ENCODE results near the gene KIF19.
"Not testable (repeated sequence)": the region's sequence is repeated elsewhere in the genome, so short reads cannot be mapped to it uniquely, and the experiment has no call there.

KIF19 gene

GRCh38 chr17:74403512-74404137 lies 77.6 kb downstream of the KIF19 start:
- Mint-ChIP-seq H3K9me3 (no peaks in the 10 kb centered on the region), H3K4me1 (no peaks in the 10 kb centered on the region), H3K36me3 (no peaks in the 10 kb centered on the region), H3K27me3 (no peaks in the 10 kb centered on the region), H3K4me3 (no peak overlapping the region), H3K27ac (no peak overlapping the region)

- Mint-ChIP-seq H3K36me3 (no peaks in the 10 kb centered on the region), H3K4me1 (no peaks in the 10 kb centered on the region), H3K27me3 (no peaks in the 10 kb centered on the region), H3K9me3 (no peaks in the 10 kb centered on the region), H3K4me3 (no peak overlapping the region), H3K27ac (no peak overlapping the region)
Observed at GRCh38 chr17:74404218-74404617, 78.2 kb downstream of the KIF19 start.

GRCh38 chr17:74404789-74405188 lies 78.8 kb downstream of the KIF19 start:
- no peaks in the 10 kb centered on the region for H3K36me3 Mint-ChIP-seq
- no peaks in the 10 kb centered on the region for H3K27me3 Mint-ChIP-seq
- no peaks in the 10 kb centered on the region for H3K9me3 Mint-ChIP-seq
- no peak overlapping the region for H3K4me3 Mint-ChIP-seq
- no peak overlapping the region for H3K27ac Mint-ChIP-seq
- no peaks in the 10 kb centered on the region for H3K4me1 Mint-ChIP-seq

- H3K27ac Mint-ChIP-seq, H3K36me3 Mint-ChIP-seq, H3K4me1 Mint-ChIP-seq, H3K4me3 Mint-ChIP-seq, H3K27me3 Mint-ChIP-seq, H3K9me3 Mint-ChIP-seq: not testable (repeated sequence)
Observed at GRCh38 chr17:74405311-74405710, 79.3 kb downstream of the KIF19 start.
